Neural progenitor cell (in vitro differentiated cells): ENCODE results near the gene SRRM2. TPM values are rescaled to one million over a fixed set of nuclear protein-coding genes. Genes with fewer than 3 reads are reported as not detected.

Source experiments
- DNase-seq: peaks from one replicate; pipeline ENCODE4 v3.0.0-alpha.2; 2016; ENCODE audit warnings: low spot score
- H2AFZ ChIP-seq: fragments of 200-600 bp; sonication (generic); replicated peaks from 2 replicates; pipeline ENCODE4 v1.6.1; 2016; ENCODE audit warnings: antibody characterized with exemption
- H3F3A ChIP-seq: fragments of 200-600 bp; sonication (generic); 2 replicates; pipeline ENCODE4 v1.6.1; 2016; ENCODE audit warnings: antibody characterized with exemption, low read depth
- H3K27ac ChIP-seq: fragments of 200-600 bp; sonication (generic); 2 replicates; pipeline ENCODE4 v1.5.1; 2016; ENCODE audit warnings: mild to moderate bottlenecking
- H3K27me3 ChIP-seq: fragments of 200-600 bp; sonication (generic); 2 replicates; pipeline ENCODE4 v1.6.1; 2016; ENCODE audit warnings: mild to moderate bottlenecking, moderate library complexity
- H3K36me3 ChIP-seq: fragments of 200-600 bp; sonication (generic); 2 replicates; pipeline ENCODE4 v1.5.1; 2016
- H3K4me1 ChIP-seq: fragments of 200-600 bp; sonication (generic); 2 replicates; pipeline ENCODE4 v1.6.1; 2016; ENCODE audit warnings: mixed run types
- H3K4me2 ChIP-seq: fragments of 200-600 bp; sonication (generic); 2 replicates; pipeline ENCODE4 v1.6.1; 2016
- H3K4me3 ChIP-seq: fragments of 200-600 bp; sonication (generic); 2 replicates; pipeline ENCODE4 v1.5.1; 2016
- H3K79me2 ChIP-seq: fragments of 200-600 bp; sonication (generic); 2 replicates; pipeline ENCODE4 v1.6.1; 2016; ENCODE audit warnings: low read depth
- H3K9ac ChIP-seq: fragments of 200-600 bp; sonication (generic); 2 replicates; pipeline ENCODE4 v1.6.1; 2016
- H3K9me3 ChIP-seq: fragments of 200-600 bp; sonication (generic); 2 replicates; pipeline ENCODE4 v1.5.1; 2016; ENCODE audit warnings: low read depth
- H4K20me1 ChIP-seq: fragments of 200-600 bp; sonication (generic); 2 replicates; pipeline ENCODE4 v1.6.1; 2016; ENCODE audit warnings: low read depth
- H3K27ac Mint-ChIP-seq: 3 replicates; pipeline ENCODE4 v1.8.0; 2021; ENCODE audit warnings: mixed read lengths
- H3K27me3 Mint-ChIP-seq: 2 replicates; pipeline ENCODE4 v1.8.0; 2022; ENCODE audit warnings: low read depth, mild to moderate bottlenecking, inconsistent platforms, moderate library complexity, mixed read lengths; ENCODE audit not compliant: insufficient read depth
- H3K36me3 Mint-ChIP-seq: 3 replicates; pipeline ENCODE4 v1.8.0; 2021; ENCODE audit warnings: mixed read lengths
- H3K4me1 Mint-ChIP-seq: 3 replicates; pipeline ENCODE4 v1.8.0; 2021; ENCODE audit warnings: mixed read lengths
- H3K4me3 Mint-ChIP-seq: 3 replicates; pipeline ENCODE4 v1.8.0; 2021; ENCODE audit warnings: mild to moderate bottlenecking, moderate library complexity, mixed read lengths
- H3K9me3 Mint-ChIP-seq: 3 replicates; pipeline ENCODE4 v1.8.0; 2020; ENCODE audit warnings: mixed read lengths
- CTCF ChIP-seq: fragments of 200-600 bp; sonication (generic); IDR thresholded peaks from 2 replicates; pipeline ENCODE4 v1.5.1; 2017; ENCODE audit warnings: antibody characterized with exemption, mild to moderate bottlenecking
- EZH2 ChIP-seq: fragments of 200-600 bp; sonication (generic); IDR thresholded peaks from 2 replicates; pipeline ENCODE4 v1.6.1; 2017; ENCODE audit warnings: antibody characterized with exemption, mild to moderate bottlenecking, moderate library complexity
- EZH2phosphoT487 ChIP-seq: fragments of 200-600 bp; sonication (generic); IDR thresholded peaks from 2 replicates; pipeline ENCODE4 v1.6.1; 2017; ENCODE audit warnings: antibody characterized with exemption
- total RNA-seq: library from RNA; depleted of rRNA; stranded (reverse); fragments of >200 nt; gene quantifications from 2 replicates; pipeline ENCODE4 v1.2.3, GENCODE V29; 2015; ENCODE audit warnings: low replicate concordance

SRRM2 gene
- total RNA-seq, 1 donor from 2014 or later: 82.3 TPM

GRCh38 chr16:2761886-2762583 is 9.6 kb downstream of the SRRM2 start:
- Mint-ChIP-seq H3K27ac (no peak overlapping the region), H3K4me3 (no peak overlapping the region), H3K27me3 (peaks cover 23% of the 10 kb centered on the region), H3K9me3 (peaks cover 47% of the 10 kb centered on the region), H3K4me1 (no peaks in the 10 kb centered on the region), H3K36me3 (peaks cover 96% of the 10 kb centered on the region)
- no peaks in the 10 kb centered on the region for H3K4me1 ChIP-seq
- DNase-seq: no peak
- H3K4me3 ChIP-seq: no peak overlapping the region
- H3K9ac ChIP-seq: no peak overlapping the region
- H2AFZ ChIP-seq: no peak overlapping the region
- H3K9me3 ChIP-seq: no peaks in the 10 kb centered on the region
- H4K20me1 ChIP-seq: peaks cover 22% of the 10 kb centered on the region
- peaks cover 100% of the 10 kb centered on the region for H3K79me2 ChIP-seq
- H3K27me3 ChIP-seq: no peaks in the 10 kb centered on the region
- H3K27ac ChIP-seq: no peak overlapping the region
- no peak overlapping the region for H3K4me2 ChIP-seq
- H3K36me3 ChIP-seq: peaks cover 72% of the 10 kb centered on the region
- H3F3A ChIP-seq: peaks cover 57% of the 10 kb centered on the region
- no peak for TF ChIP-seq EZH2phosphoT487
- no peak for TF ChIP-seq CTCF
- no peak for TF ChIP-seq EZH2

- H3K79me2 ChIP-seq: peaks cover 100% of the 10 kb centered on the region
- TF ChIP-seq CTCF (no peak), EZH2 (no peak), EZH2phosphoT487 (no peak)
- DNase-seq: no peak
- H3K27ac Mint-ChIP-seq: no peak overlapping the region
- H3K9ac ChIP-seq: no peak overlapping the region
- peaks cover 22% of the 10 kb centered on the region for H4K20me1 ChIP-seq
- no peaks in the 10 kb centered on the region for H3K27me3 ChIP-seq
- H3K4me1 Mint-ChIP-seq: no peaks in the 10 kb centered on the region
- H3K4me3 ChIP-seq: no peak overlapping the region
- H3K27me3 Mint-ChIP-seq: peaks cover 24% of the 10 kb centered on the region
- H3K9me3 Mint-ChIP-seq: peaks cover 47% of the 10 kb centered on the region
- peaks cover 91% of the 10 kb centered on the region for H3K36me3 Mint-ChIP-seq
- H3K4me3 Mint-ChIP-seq: no peak overlapping the region
- no peak overlapping the region for H2AFZ ChIP-seq
- no peaks in the 10 kb centered on the region for H3K4me1 ChIP-seq
- no peak overlapping the region for H3K4me2 ChIP-seq
- peaks cover 62% of the 10 kb centered on the region for H3F3A ChIP-seq
- no peaks in the 10 kb centered on the region for H3K9me3 ChIP-seq
- peaks cover 68% of the 10 kb centered on the region for H3K36me3 ChIP-seq
- H3K27ac ChIP-seq: no peak overlapping the region
Measured at GRCh38 chr16:2762711-2763110, 10.3 kb downstream of the SRRM2 start.

GRCh38 chr16:2763173-2763572 is 10.7 kb downstream of the SRRM2 start:
- Histone ChIP-seq H3K27me3 (no peaks in the 10 kb centered on the region), H3K4me1 (no peaks in the 10 kb centered on the region), H3K9ac (no peak overlapping the region), H3K36me3 (peaks cover 65% of the 10 kb centered on the region), H4K20me1 (peaks cover 23% of the 10 kb centered on the region), H3K27ac (no peak overlapping the region), H3K9me3 (no peaks in the 10 kb centered on the region), H3K4me2 (no peak overlapping the region), H3K79me2 (peaks cover 100% of the 10 kb centered on the region), H2AFZ (no peak overlapping the region), H3F3A (peaks cover 65% of the 10 kb centered on the region), H3K4me3 (no peak overlapping the region)
- no peak overlapping the region for H3K4me3 Mint-ChIP-seq
- no peaks in the 10 kb centered on the region for H3K4me1 Mint-ChIP-seq
- peaks cover 47% of the 10 kb centered on the region for H3K9me3 Mint-ChIP-seq
- DNase-seq: no peak
- peaks cover 91% of the 10 kb centered on the region for H3K36me3 Mint-ChIP-seq
- H3K27ac Mint-ChIP-seq: no peak overlapping the region
- peaks cover 28% of the 10 kb centered on the region for H3K27me3 Mint-ChIP-seq
- TF ChIP-seq CTCF: no peak
- TF ChIP-seq EZH2: no peak
- no peak for TF ChIP-seq EZH2phosphoT487
